Esophagus (tissue), 2 donors: Measurements from ENCODE around the gene NHERF1. TPM values are rescaled to one million over a fixed set of nuclear protein-coding genes. Genes with fewer than 3 reads are reported as not detected.

Experiments used
- H3K27ac ChIP-seq, 2 donors: one replicate each; pipeline ENCODE4 v1.5.1; 2013; ENCODE audit warnings: low read depth in 2 of 2, mild to moderate bottlenecking in 2 of 2, inconsistent platforms in 1 of 2, low read length in 1 of 2, moderate library complexity in 1 of 2
- H3K27me3 ChIP-seq, 2 donors: one replicate each; pipeline ENCODE4 v1.6.1; 2013; ENCODE audit warnings: low read length in 2 of 2, control low read depth in 1 of 2, mild to moderate bottlenecking in 1 of 2; ENCODE audit not compliant: insufficient read depth in 2 of 2, control insufficient read depth in 1 of 2
- H3K36me3 ChIP-seq, 2 donors: one replicate each; pipeline ENCODE4 v1.6.1; 2013; ENCODE audit warnings: low read length in 1 of 2; ENCODE audit not compliant: control insufficient read depth in 2 of 2, insufficient read depth in 2 of 2
- H3K4me1 ChIP-seq, 2 donors: one replicate each; pipeline ENCODE4 v1.6.1; 2013; ENCODE audit warnings: low read length in 1 of 2; ENCODE audit not compliant: control insufficient read depth in 2 of 2, insufficient read depth in 2 of 2
- H3K4me3 ChIP-seq, 2 donors: one replicate each; pipeline ENCODE4 v1.5.1; 2013; ENCODE audit warnings: low read length in 2 of 2, mild to moderate bottlenecking in 2 of 2, low read depth in 1 of 2, moderate library complexity in 1 of 2
- H3K9me3 ChIP-seq, 2 donors: one replicate each; pipeline ENCODE4 v1.6.1; 2013; ENCODE audit warnings: mild to moderate bottlenecking in 2 of 2, low read depth in 1 of 2, low read length in 1 of 2, moderate library complexity in 1 of 2; ENCODE audit not compliant: control insufficient read depth in 2 of 2, insufficient read depth in 1 of 2
- WGBS, 2 donors: extraction: QIAGEN DNeasy Blood & Tissue Kit; methylation state at CpG; one replicate each; pipeline ENCODE4 v1.1.7; 2013; 5-methylcytosine and 5-hydroxymethylcytosine counted together
- polyA plus RNA-seq, 2 donors: library from polyadenylated mRNA; stranded (reverse); fragments of 200-250 nt; gene quantifications; one replicate each; pipeline ENCODE4 v1.2.3, GENCODE V29; 2013
- donor health status: healthy with polysubstance abuse.
- donor health status: Bipolar disorder and iron deficiency.

Gene NHERF1
- polyA plus RNA-seq, 2 donors = 108 to 224 TPM

DNA sequence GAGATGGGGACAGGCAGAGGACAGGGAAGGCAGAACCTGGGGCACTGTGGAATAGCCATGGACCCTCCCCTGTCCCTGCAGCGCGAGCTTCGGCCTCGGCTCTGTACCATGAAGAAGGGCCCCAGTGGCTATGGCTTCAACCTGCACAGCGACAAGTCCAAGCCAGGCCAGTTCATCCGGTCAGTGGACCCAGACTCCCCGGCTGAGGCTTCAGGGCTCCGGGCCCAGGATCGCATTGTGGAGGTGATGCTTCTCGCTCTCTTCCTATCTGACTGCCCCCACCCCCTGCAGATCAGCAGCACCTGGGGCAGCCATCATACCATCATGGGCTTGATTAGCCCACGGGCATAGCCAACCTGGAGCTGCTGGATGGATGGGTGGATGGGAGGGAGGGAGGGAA lies 13.5 kb downstream of the NHERF1 start:
- peaks cover 13 to 56% of the 10 kb centered on the region in 2 donors for H3K4me1 ChIP-seq
- H3K27me3 ChIP-seq = no peaks in the 10 kb centered on the region
- peak overlapping the region; percentile 88 to 95 for H3K27ac ChIP-seq
- no peak overlapping the region for H3K4me3 ChIP-seq
- 91 to 92% methylated on average over 11 of the region's 11 CpGs for WGBS, 2 donors
- no peaks in the 10 kb centered on the region for H3K9me3 ChIP-seq
- peaks cover 7 to 24% of the 10 kb centered on the region in 2 donors for H3K36me3 ChIP-seq

DNA sequence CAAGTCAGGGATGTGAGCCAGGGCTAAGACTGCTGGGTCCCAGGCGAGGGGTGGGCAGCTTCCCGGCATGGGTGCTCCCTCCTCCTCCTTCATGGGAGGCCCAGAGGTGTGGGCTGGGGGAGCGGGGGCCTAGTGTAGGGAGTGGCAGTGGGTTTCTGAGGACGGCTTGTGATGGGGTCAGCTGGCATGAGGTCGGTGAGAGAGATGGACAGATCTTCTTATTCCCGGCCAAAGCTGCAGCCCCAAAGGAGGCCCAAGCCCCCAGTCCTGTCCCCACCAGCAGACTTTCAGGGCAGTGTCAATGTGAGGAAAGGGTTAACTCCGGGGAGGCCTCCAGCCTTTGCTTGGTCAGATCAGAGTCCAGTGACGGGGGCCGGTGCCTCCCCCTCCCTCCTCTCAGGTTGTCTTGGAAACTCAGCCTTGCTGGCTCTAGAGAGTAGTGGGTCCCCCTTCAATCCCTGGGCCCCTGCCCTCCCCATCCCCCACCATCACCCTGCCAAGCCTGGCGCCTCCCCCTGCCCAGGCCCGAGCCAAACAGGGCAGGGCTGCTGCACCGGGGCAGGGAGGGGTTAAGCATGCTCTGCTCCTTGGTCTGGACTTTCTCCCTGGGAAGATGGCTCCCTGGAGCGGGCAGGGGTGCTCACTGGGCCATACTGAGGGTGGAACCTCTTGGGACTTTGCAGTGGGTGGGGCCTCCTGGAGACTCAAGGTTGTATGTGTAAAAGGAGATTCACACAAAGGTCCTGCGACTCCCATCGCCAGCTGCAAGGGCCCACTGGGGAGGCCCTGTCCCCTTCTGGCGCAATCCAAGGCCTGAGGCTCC lies 15.3 kb downstream of the NHERF1 start:
- H3K27ac ChIP-seq = peak overlapping the region in 1 of 2 donors; percentile 5
- 57 to 66% methylated on average over 16 of the region's 16 CpGs for WGBS, 2 donors
- no peaks in the 10 kb centered on the region for H3K9me3 ChIP-seq
- H3K36me3 ChIP-seq = peaks cover 11 to 38% of the 10 kb centered on the region in 2 donors
- H3K27me3 ChIP-seq = no peaks in the 10 kb centered on the region
- peaks cover 22 to 50% of the 10 kb centered on the region in 2 donors for H3K4me1 ChIP-seq
- no peak overlapping the region for H3K4me3 ChIP-seq

DNA sequence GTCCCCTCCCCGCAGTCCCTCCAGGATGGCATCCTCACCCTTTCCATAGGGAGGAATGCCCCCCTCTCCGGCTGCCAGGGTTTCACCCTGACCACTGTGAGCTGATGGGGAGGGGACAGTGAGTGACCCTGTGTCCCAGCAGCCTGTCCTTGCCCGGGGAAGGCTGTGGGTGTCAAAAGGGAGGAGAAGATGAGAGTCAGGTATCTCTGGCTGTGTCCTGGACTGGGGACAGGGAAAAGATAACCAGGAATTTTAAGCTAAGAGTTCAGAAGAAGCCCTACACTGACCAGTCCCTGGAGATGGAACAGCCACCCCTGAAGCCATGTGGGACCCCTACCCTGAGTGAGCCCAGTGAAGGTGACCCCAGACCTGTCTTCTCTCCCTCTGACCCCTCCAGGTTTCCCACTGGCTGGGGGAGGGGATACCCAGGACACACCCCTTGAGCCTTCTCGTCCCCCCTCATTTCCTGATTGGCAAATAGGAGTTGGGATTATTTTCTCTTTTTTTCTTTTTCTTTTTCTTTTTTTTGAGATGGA lies 16.4 kb downstream of the NHERF1 start:
- H3K36me3 ChIP-seq = peaks cover 11 to 42% of the 10 kb centered on the region in 2 donors
- H3K4me1 ChIP-seq = peaks cover 20 to 41% of the 10 kb centered on the region in 2 donors
- H3K4me3 ChIP-seq = no peak overlapping the region
- WGBS, 2 donors = 73 to 86% methylated on average over 4 of the region's 4 CpGs
- H3K27me3 ChIP-seq = no peaks in the 10 kb centered on the region
- H3K27ac ChIP-seq = peak overlapping the region in 1 of 2 donors; percentile 11
- no peaks in the 10 kb centered on the region for H3K9me3 ChIP-seq

DNA sequence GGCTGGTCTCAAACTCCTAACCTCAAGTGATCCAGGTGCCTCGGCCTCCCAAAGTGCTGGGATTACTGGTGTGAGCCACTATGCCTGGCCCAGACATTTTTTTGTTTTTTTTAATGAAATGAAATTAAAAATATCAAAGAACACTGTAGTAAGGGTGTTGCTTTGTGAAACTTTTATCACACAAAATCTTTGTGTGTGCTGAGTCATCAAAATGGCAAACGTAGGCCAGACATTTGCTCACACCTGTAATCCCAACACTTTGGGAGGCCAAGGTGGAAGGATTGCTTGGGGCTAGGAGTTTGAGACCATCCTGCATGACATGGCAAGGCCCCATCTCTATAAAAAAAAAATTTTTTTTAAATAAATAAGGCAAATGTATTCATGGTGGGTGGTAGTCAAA lies 18.0 kb downstream of the NHERF1 start:
- 68 to 71% methylated on average over 2 of the region's 2 CpGs for WGBS, 2 donors
- peaks cover 15 to 57% of the 10 kb centered on the region in 2 donors for H3K36me3 ChIP-seq

DNA sequence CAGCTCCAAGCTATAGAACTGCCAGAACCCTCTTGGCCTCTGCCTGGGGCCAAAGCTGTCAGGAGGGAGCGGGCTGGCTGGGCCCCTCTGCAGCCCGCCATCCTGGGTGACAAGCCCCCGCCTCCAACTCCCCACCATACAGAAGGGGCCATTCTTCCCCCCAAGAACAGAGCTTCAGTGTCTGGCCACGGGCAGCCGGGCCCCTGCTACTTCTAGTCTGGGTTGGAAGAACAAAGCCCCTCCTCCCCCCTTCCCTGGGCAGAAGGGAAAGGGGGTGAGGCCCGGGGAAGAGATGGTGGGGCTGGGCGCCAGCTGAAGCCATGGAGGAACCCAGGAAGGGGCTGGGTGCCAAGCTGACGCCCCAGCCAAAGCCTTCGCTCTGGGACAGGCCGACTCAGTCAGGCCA lies 18.7 kb downstream of the NHERF1 start:
- Histone ChIP-seq H3K4me3 (no peak overlapping the region), H3K9me3 (no peaks in the 10 kb centered on the region), H3K4me1 (peaks cover 17 to 24% of the 10 kb centered on the region in 2 donors), H3K27ac (peak overlapping the region; percentile 58 to 89), H3K27me3 (no peaks in the 10 kb centered on the region), H3K36me3 (peaks cover 17 to 59% of the 10 kb centered on the region in 2 donors)
- WGBS, 2 donors = 59 to 65% methylated on average over 10 of the region's 10 CpGs

More for the DNA sequence above, 18.0 kb downstream of the NHERF1 start:
- Histone ChIP-seq H3K9me3 (no peaks in the 10 kb centered on the region), H3K4me1 (peaks cover 20 to 31% of the 10 kb centered on the region in 2 donors), H3K4me3 (no peak overlapping the region), H3K27me3 (no peaks in the 10 kb centered on the region), H3K27ac (peak overlapping the region in 1 of 2 donors; percentile 89)

DNA sequence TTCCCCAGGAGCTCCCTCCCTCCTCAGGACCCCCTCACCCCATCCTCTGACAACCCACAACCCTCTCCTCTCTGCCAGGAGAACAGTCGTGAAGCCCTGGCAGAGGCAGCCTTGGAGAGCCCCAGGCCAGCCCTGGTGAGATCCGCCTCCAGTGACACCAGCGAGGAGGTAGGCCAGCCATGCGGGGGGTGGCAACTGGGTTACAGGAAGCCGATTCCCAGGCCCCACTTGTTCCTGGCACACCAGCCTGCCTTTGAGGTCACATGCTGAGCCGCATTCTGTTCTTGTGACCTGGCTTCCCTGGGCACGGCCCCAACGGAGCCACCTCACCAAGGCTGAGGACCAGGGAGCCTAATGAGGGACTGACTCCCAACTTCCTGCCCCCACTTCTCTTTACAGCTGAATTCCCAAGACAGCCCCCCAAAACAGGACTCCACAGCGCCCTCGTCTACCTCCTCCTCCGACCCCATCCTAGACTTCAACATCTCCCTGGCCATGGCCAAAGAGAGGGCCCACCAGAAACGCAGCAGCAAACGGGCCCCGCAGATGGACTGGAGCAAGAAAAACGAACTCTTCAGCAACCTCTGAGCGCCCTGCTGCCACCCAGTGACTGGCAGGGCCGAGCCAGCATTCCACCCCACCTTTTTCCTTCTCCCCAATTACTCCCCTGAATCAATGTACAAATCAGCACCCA lies 19.8 kb downstream of the NHERF1 start:
- Histone ChIP-seq H3K36me3 (peaks cover 20 to 69% of the 10 kb centered on the region in 2 donors), H3K9me3 (no peaks in the 10 kb centered on the region), H3K27ac (peak overlapping the region; percentile 58 to 89), H3K4me1 (peaks cover 17 to 23% of the 10 kb centered on the region in 2 donors), H3K4me3 (no peak overlapping the region), H3K27me3 (no peaks in the 10 kb centered on the region)
- 53 to 62% methylated on average over 17 of the region's 17 CpGs for WGBS, 2 donors

DNA sequence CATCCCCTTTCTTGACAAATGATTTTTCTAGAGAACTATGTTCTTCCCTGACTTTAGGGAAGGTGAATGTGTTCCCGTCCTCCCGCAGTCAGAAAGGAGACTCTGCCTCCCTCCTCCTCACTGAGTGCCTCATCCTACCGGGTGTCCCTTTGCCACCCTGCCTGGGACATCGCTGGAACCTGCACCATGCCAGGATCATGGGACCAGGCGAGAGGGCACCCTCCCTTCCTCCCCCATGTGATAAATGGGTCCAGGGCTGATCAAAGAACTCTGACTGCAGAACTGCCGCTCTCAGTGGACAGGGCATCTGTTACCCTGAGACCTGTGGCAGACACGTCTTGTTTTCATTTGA lies 20.3 kb downstream of the NHERF1 start:
- peak overlapping the region; percentile 58 for H3K27ac ChIP-seq

DNA sequence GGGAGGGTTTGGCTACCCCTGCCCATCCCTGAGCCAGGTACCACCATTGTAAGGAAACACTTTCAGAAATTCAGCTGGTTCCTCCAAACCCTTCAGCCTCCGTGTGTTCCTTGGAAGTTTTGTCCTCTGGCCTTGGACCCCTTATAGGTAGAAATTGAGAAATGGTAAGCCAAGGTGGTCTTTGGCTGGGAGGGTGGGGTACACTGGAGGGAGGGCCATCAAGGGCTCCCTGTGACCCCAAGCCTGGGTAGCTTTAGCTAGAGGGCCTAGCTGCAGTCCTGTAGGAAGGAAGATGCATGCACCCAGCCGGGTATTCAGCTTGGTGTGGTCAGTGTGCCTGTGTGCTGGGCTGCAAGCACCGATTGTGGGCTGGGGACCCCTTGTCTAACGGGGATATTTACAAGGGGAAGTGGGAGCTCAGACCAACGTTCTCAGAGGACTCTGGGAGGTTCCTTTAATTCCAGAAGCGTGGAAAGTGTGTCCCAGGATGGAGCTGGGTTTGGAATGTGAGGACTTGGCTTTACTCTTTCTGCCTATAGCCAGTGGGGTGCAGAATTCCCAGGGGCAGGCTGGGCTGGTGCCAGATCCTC lies 20.9 kb downstream of the NHERF1 start:
- peak overlapping the region in 1 of 2 donors; percentile 67 for H3K27ac ChIP-seq
- H3K4me1 ChIP-seq = peaks cover 11 to 18% of the 10 kb centered on the region in 2 donors
- WGBS, 2 donors = 56 to 57% methylated on average over 6 of the region's 6 CpGs

More for the DNA sequence above, 20.3 kb downstream of the NHERF1 start:
- WGBS, 2 donors = 78 to 80% methylated on average over 7 of the region's 7 CpGs
- Histone ChIP-seq H3K4me1 (peaks cover 15 to 18% of the 10 kb centered on the region in 2 donors), H3K27me3 (no peaks in the 10 kb centered on the region), H3K4me3 (no peak overlapping the region), H3K9me3 (no peaks in the 10 kb centered on the region), H3K36me3 (peaks cover 25 to 67% of the 10 kb centered on the region in 2 donors)

DNA sequence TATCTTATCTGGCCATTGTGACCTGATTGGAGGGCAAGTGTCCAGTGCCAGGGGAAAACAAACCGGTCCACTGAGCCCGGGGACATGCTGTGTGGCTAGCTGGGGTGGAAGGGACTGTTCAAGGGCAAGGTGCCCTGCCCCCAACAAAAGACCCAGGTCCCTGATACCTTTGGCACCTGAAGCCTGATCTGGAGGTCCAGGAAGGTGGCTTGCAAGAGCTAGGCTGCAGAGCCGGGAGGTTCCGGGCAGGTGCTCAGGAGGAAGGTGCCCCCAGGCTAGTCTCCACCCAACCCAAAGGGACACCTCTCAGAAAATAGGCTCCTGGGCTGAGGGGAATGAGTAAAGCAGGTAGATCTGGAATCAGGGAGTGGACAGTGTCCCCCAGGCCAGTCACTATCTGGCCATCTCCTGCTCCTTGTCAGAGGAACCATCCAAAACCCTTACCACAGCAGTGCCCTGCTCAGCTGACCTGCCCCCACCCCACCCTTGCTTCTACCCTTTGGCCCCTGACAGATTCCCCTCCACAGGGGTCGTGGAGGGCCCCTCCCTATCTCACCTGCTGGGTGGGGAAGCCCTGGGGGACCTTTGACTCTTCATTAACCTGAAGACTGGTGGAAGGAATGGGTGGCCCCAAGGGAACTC lies 21.5 kb downstream of the NHERF1 start:
- Histone ChIP-seq H3K4me1 (peaks cover 11 to 18% of the 10 kb centered on the region in 2 donors), H3K27me3 (no peaks in the 10 kb centered on the region), H3K9me3 (no peaks in the 10 kb centered on the region), H3K27ac (peak overlapping the region; percentile 41 to 67), H3K4me3 (no peak overlapping the region), H3K36me3 (peaks cover 25 to 59% of the 10 kb centered on the region in 2 donors)
- WGBS, 2 donors = 33 to 54% methylated on average over 5 of the region's 5 CpGs

More for the DNA sequence above, 20.9 kb downstream of the NHERF1 start:
- Histone ChIP-seq H3K36me3 (peaks cover 25 to 64% of the 10 kb centered on the region in 2 donors), H3K4me3 (no peak overlapping the region), H3K27me3 (no peaks in the 10 kb centered on the region), H3K9me3 (no peaks in the 10 kb centered on the region)
